SK-N-SH (cell line): ENCODE results near the gene MAP3K8. TPM values are rescaled to one million over a fixed set of nuclear protein-coding genes. Genes with fewer than 3 reads are reported as not detected.

Experiments
- CTCF ChIA-PET: fragments of 300-600, 350-600 bp; formaldehyde crosslinking; extraction: SDS; loops from one replicate; lab custom pipeline; 2021; lab: Yijun Ruan, JAX
- POLR2A ChIA-PET: fragments of 350-600 bp; sonication (Branson Sonifier 250); formaldehyde crosslinking; extraction: SDS; loops from one replicate; lab custom pipeline; 2020; ENCODE audit warnings: antibody characterized with exemption, inconsistent platforms; lab: Yijun Ruan, JAX
- DNase-seq: peaks from one replicate; pipeline ENCODE4 v3.0.0; 2012
- H2AFZ ChIP-seq: fragments of 200-600 bp; sonication (generic); 2 replicates; pipeline ENCODE4 v1.8.1; 2016; ENCODE audit warnings: antibody characterized with exemption, mild to moderate bottlenecking, low read depth
- H3F3A ChIP-seq: fragments of 200-600 bp; sonication (generic); replicated peaks from 2 replicates; pipeline ENCODE3; 2016; ENCODE audit warnings: antibody characterized with exemption, mild to moderate bottlenecking; ENCODE audit not compliant: insufficient read depth
- H3K27ac ChIP-seq, 2 experiments: fragments of 200-500 bp in 1 of 2; fragments of 200-600 bp in 1 of 2; sonication (Bioruptor generic) in 1 of 2; sonication (generic), shearing (Covaris generic) in 1 of 2; 2 replicates each; pipeline versions ENCODE4 v1.5.1 to v1.6.1; 2014 to 2016; ENCODE audit warnings: low read depth in 2 of 2, inconsistent platforms in 1 of 2, low read length in 1 of 2, mild to moderate bottlenecking in 1 of 2, mixed read lengths in 1 of 2
- H3K27me3 ChIP-seq: fragments of 200-600 bp; sonication (generic), shearing (Covaris generic); 2 replicates; pipeline ENCODE4 v1.6.1; 2016; ENCODE audit warnings: mixed run types; ENCODE audit not compliant: insufficient read depth
- H3K36me3 ChIP-seq, 2 experiments: fragments of 200-500 bp in 1 of 2; fragments of 200-600 bp in 1 of 2; sonication (Bioruptor generic) in 1 of 2; sonication (generic) in 1 of 2; replicated peaks in 1 of 2; 2 replicates each; pipeline versions ENCODE3 to v1.5.1; 2014 to 2016; ENCODE audit warnings: low read length in 1 of 2, mild to moderate bottlenecking in 1 of 2; ENCODE audit not compliant: insufficient read depth in 2 of 2, control insufficient read depth in 1 of 2
- H3K4me1 ChIP-seq, 2 experiments: fragments of 200-500 bp in 1 of 2; fragments of 200-600 bp in 1 of 2; sonication (Bioruptor generic) in 1 of 2; sonication (generic), shearing (Covaris generic) in 1 of 2; 2 replicates each; pipeline versions ENCODE4 v1.5.1 to v1.6.1; 2014 to 2016; ENCODE audit warnings: low read depth in 1 of 2, low read length in 1 of 2, mixed run types in 1 of 2; ENCODE audit not compliant: insufficient read depth in 2 of 2, control insufficient read depth in 1 of 2
- H3K4me2 ChIP-seq: fragments of 200-600 bp; sonication (generic), shearing (Covaris generic); 2 replicates; pipeline ENCODE4 v1.6.1; 2017; ENCODE audit warnings: mixed run types
- H3K4me3 ChIP-seq, 2 experiments: fragments of 200-500 bp in 1 of 2; fragments of 200-600 bp in 1 of 2; sonication (Bioruptor generic) in 1 of 2; sonication (generic), shearing (Covaris generic) in 1 of 2; 2 replicates each; pipeline versions ENCODE4 v1.5.1 to v1.8.1; 2014 to 2016; ENCODE audit warnings: low read depth in 2 of 2, inconsistent platforms in 1 of 2, low read length in 1 of 2, mild to moderate bottlenecking in 1 of 2, mixed read lengths in 1 of 2, moderate library complexity in 1 of 2
- H3K79me2 ChIP-seq: fragments of 200-600 bp; sonication (generic); 2 replicates; pipeline ENCODE4 v1.8.1; 2017; ENCODE audit warnings: mild to moderate bottlenecking; ENCODE audit not compliant: insufficient read depth
- H3K9ac ChIP-seq: fragments of 200-600 bp; sonication (generic); 2 replicates; pipeline ENCODE4 v1.6.1; 2017; ENCODE audit warnings: mixed run types
- H3K9me2 ChIP-seq: fragments of 200-600 bp; sonication (generic); 2 replicates; pipeline ENCODE4 v1.6.1; 2017; ENCODE audit warnings: mixed run types
- H3K9me3 ChIP-seq: fragments of 200-600 bp; sonication (generic); 2 replicates; pipeline ENCODE4 v1.6.1; 2017; ENCODE audit warnings: mixed run types, mild to moderate bottlenecking, moderate library complexity
- H4K20me1 ChIP-seq: fragments of 200-600 bp; sonication (generic); 2 replicates; pipeline ENCODE4 v1.6.1; 2017; ENCODE audit warnings: mild to moderate bottlenecking, mixed run types; ENCODE audit not compliant: insufficient read depth
- FOSL2 ChIP-seq: IDR thresholded peaks from 2 replicates; pipeline ENCODE4 v1.4.0; 2012; ENCODE audit warnings: low read depth, mild to moderate bottlenecking, moderate library complexity, borderline replicate concordance
- FOXJ3 ChIP-seq: sonication (generic); formaldehyde crosslinking; IDR thresholded peaks from 2 replicates; pipeline ENCODE4 v1.5.1; 2020; ENCODE audit warnings: mild to moderate bottlenecking, missing genetic modification reagents
- FOXM1 ChIP-seq: IDR thresholded peaks from 2 replicates; pipeline ENCODE4 v1.4.0; 2012; ENCODE audit warnings: low read depth, mild to moderate bottlenecking
- IRF3 ChIP-seq: fragments of 150-350 bp; IDR thresholded peaks from 2 replicates; pipeline ENCODE4 v1.6.1; 2016; ENCODE audit warnings: mild to moderate bottlenecking, low read depth, low read length
- NFIC ChIP-seq: IDR thresholded peaks from 2 replicates; pipeline ENCODE4 v1.4.0; 2012; ENCODE audit warnings: borderline replicate concordance
- RFX5 ChIP-seq: IDR thresholded peaks from 2 replicates; pipeline ENCODE4 v1.6.1; 2012; ENCODE audit warnings: mild to moderate bottlenecking, improper control_type of control experiment, low read length
- RXRA ChIP-seq: IDR thresholded peaks from 2 replicates; pipeline ENCODE4 v1.4.0; 2012; ENCODE audit warnings: low read depth, mild to moderate bottlenecking, borderline replicate concordance
- SIN3A ChIP-seq: IDR thresholded peaks from 2 replicates; pipeline ENCODE4 v1.6.1; 2012; ENCODE audit warnings: low read depth, mild to moderate bottlenecking, low read length, moderate library complexity, borderline replicate concordance
- SMC3 ChIP-seq: IDR thresholded peaks from 2 replicates; pipeline ENCODE4 v1.6.1; 2012; ENCODE audit warnings: low read depth, low read length, improper control_type of control experiment
- TAF1 ChIP-seq: IDR thresholded peaks from 2 replicates; pipeline ENCODE4 v1.6.1; 2012; ENCODE audit warnings: low read depth, mild to moderate bottlenecking, low read length, moderate library complexity, borderline replicate concordance
- YY1 ChIP-seq: IDR thresholded peaks from 2 replicates; pipeline ENCODE4 v1.4.0; 2012; ENCODE audit warnings: low read depth, mild to moderate bottlenecking
- ZBTB33 ChIP-seq: IDR thresholded peaks from 2 replicates; pipeline ENCODE4 v1.4.0; 2012; ENCODE audit warnings: low read depth, borderline replicate concordance
- WGBS: methylation state at CpG from one replicate; pipeline ENCODE4 v1.1.6; 2017; ENCODE audit warnings: low lambda C conversion rate; 5-methylcytosine and 5-hydroxymethylcytosine counted together
- polyA plus RNA-seq, 3 experiments: library from polyadenylated mRNA; depleted of rRNA; stranded (reverse); fragments of >200 nt; gene quantifications; 2 replicates each; pipeline ENCODE4 v1.2.3, GENCODE V29; 2012

Gene MAP3K8
- polyA plus RNA-seq, 1 of the 3 experiments (the other 2 are of a cell fraction) = 3.7 TPM

DNA sequence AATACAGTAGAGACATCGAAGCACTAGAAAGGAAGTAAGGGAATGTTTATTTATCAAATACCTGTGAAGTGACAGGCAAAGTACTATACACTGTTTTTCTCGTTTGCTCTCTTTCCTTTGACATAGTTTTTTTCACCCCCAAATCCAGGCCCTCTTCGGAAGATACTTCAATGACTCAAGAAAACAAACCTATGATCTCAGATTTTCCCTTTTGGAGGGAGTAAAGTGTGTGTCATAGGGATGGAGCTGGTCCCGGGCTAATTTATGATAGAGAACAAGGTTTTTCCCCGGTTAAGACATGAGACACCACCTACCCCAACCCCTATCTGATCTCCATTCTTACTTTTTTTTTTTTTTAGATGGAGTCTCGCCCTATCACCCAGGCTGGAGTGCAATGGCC is 61.7 kb downstream of the MAP3K8 start:
- Histone ChIP-seq H3F3A (no peaks in the 10 kb centered on the region), H3K79me2 (no peaks in the 10 kb centered on the region), H2AFZ (no peak overlapping the region), H3K4me2 (no peak overlapping the region), H3K36me3 (no peaks in the 10 kb centered on the region), H3K9me3 (no peaks in the 10 kb centered on the region), H3K9ac (no peak overlapping the region), H3K27me3 (no peaks in the 10 kb centered on the region), H3K4me1 (no peaks in the 10 kb centered on the region; a peak in 1 of 4 replicates), H3K9me2 (no peaks in the 10 kb centered on the region), H3K27ac (no peak overlapping the region), H3K4me3 (no peak overlapping the region), H4K20me1 (no peaks in the 10 kb centered on the region)
- no peak for DNase-seq
- ChIA-PET POLR2A (no interaction called here), CTCF (no interaction called here)
- TF ChIP-seq RXRA = no peak
- no peak for TF ChIP-seq FOSL2
- no peak for TF ChIP-seq RFX5
- 50% methylated on average over 6 of the region's 6 CpGs for WGBS

DNA sequence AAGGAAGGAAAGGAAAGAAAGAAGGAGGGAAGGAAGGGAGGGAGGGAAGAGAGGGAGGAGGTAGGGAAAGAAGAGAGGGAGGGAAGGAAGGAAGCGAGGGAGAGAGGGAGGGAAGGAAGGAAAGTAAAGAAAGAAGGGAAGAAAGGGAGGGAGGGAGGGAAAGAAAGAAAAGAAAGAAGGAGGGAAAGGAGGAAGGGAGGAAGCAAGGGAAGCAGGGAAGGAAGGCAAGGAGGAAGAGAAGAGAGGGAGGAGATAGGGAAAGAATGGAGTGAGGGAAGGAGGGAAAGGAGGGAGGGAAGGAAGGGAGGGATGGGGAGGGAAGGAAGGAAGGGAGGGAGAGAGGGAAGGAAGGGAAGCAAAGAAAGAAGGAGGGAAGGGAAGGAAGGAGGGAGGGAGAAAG is 65.8 kb downstream of the MAP3K8 start:
- no peak overlapping the region for H2AFZ ChIP-seq
- CTCF ChIA-PET = no interaction called here
- no peaks in the 10 kb centered on the region for H3K9me3 ChIP-seq
- TF ChIP-seq YY1 (no peak), FOXM1 (no peak), NFIC (no peak), SMC3 (no peak), SIN3A (no peak), FOXJ3 (CRISPR knock-in tag) (no peak), ZBTB33 (no peak), FOSL2 (no peak), TAF1 (no peak), IRF3 (no peak)
- TF ChIP-seq, all 33 proteins: peak for 0
- Histone ChIP-seq H4K20me1 (no peaks in the 10 kb centered on the region), H3K4me1 (peaks cover 0 to 4% of the 10 kb centered on the region in 2 experiments; a peak in 1 of 4 replicates), H3K4me2 (no peak overlapping the region), H3K4me3 (no peak overlapping the region), H3K9ac (no peak overlapping the region), H3K9me2 (no peaks in the 10 kb centered on the region), H3K27me3 (peaks cover 7% of the 10 kb centered on the region; the same call in 1 of the 2 replicates), H3K36me3 (no peaks in the 10 kb centered on the region), H3F3A (no peaks in the 10 kb centered on the region), H3K27ac (no peak overlapping the region), H3K79me2 (no peaks in the 10 kb centered on the region)
- POLR2A ChIA-PET = no interaction called here
- no peak for DNase-seq
- 70% methylated on average over 1 of the region's 1 CpG for WGBS
